K562 (cell line): ENCODE data around the gene CYSRT1. TPM values are rescaled to one million over a fixed set of nuclear protein-coding genes. Genes with fewer than 3 reads are reported as not detected.

Experiments
- ADNP ChIP-seq: fragments of 200-800 bp; sonication (Bioruptor generic); IDR thresholded peaks from 2 replicates; pipeline ENCODE4 v1.6.1; 2016; ENCODE audit warnings: missing genetic modification characterization, missing compliant biosample characterization
- BRD9 ChIP-seq: fragments of 450-650 bp; IDR thresholded peaks from 2 replicates; pipeline ENCODE4 v1.6.1; 2018; ENCODE audit warnings: low read depth; ENCODE audit not compliant: partially characterized antibody
- CCAR2 ChIP-seq: fragments of 200-400 bp; formaldehyde crosslinking; IDR thresholded peaks from 2 replicates; pipeline ENCODE4 v1.6.1; 2017; ENCODE audit warnings: mild to moderate bottlenecking, low read depth, low read length
- CHCHD3 ChIP-seq: fragments of 250-450 bp; sonication (Bioruptor Pico); IDR thresholded peaks from 2 replicates; pipeline ENCODE4 v2.1.2; 2022; ENCODE audit warnings: mild to moderate bottlenecking
- CREB1 ChIP-seq, 2 experiments: sonication (generic) in 1 of 2; formaldehyde crosslinking in 1 of 2; IDR thresholded peaks; 2 replicates each; pipeline versions ENCODE4 v1.6.1 to v1.8.0; 2012 to 2022; ENCODE audit warnings: inconsistent platforms in 1 of 2, mild to moderate bottlenecking in 1 of 2, missing genetic modification reagents in 1 of 2, moderate library complexity in 1 of 2
- CXXC5 ChIP-seq: fragments of 250-450 bp; sonication (Bioruptor Pico); IDR thresholded peaks from 2 replicates; pipeline ENCODE4 v1.8.0; 2022; ENCODE audit warnings: inconsistent platforms, mild to moderate bottlenecking, moderate library complexity
- DIDO1 ChIP-seq: fragments of 450-650 bp; IDR thresholded peaks from 2 replicates; pipeline ENCODE4 v1.6.1; 2016; ENCODE audit warnings: low read depth, missing biosample characterization, missing genetic modification characterization
- EHMT2 ChIP-seq: fragments of 450-650 bp; IDR thresholded peaks from 2 replicates; pipeline ENCODE4 v1.6.1; 2018; ENCODE audit warnings: antibody characterized with exemption
- ERF ChIP-seq: fragments of 450-650 bp; formaldehyde crosslinking; IDR thresholded peaks from 2 replicates; pipeline ENCODE4 v1.4.0; 2020; ENCODE audit warnings: mild to moderate bottlenecking, mixed read lengths
- ESRRA ChIP-seq: fragments of 450-650 bp; IDR thresholded peaks from 2 replicates; pipeline ENCODE4 v1.6.1; 2014; ENCODE audit warnings: low read depth, mild to moderate bottlenecking, moderate library complexity, borderline replicate concordance
- ETV6 ChIP-seq, 3 experiments: fragments of 150-350 bp in 1 of 3; sonication (generic) in 1 of 3; formaldehyde crosslinking in 1 of 3; IDR thresholded peaks; 2 replicates each; pipeline versions ENCODE4 v1.6.1 to v1.8.0; 2014 to 2022; ENCODE audit warnings: borderline replicate concordance in 2 of 3, low read depth in 2 of 3, antibody characterized with exemption in 1 of 3, low read length in 1 of 3, mild to moderate bottlenecking in 1 of 3, missing genetic modification reagents in 1 of 3
- FIP1L1 ChIP-seq: fragments of 200-400 bp; formaldehyde crosslinking; IDR thresholded peaks from 2 replicates; pipeline ENCODE4 v1.6.1; 2018; ENCODE audit warnings: mild to moderate bottlenecking, low read depth, low read length; ENCODE audit not compliant: poor library complexity, severe bottlenecking
- FOXM1 ChIP-seq, 2 experiments: fragments of 450-650 bp in 1 of 2; sonication (generic) in 1 of 2; formaldehyde crosslinking in 1 of 2; IDR thresholded peaks; 2 replicates each; pipeline versions ENCODE4 v1.6.1 to v1.9.0; 2017 to 2022; ENCODE audit warnings: low read depth in 2 of 2, mild to moderate bottlenecking in 2 of 2, missing genetic modification reagents in 1 of 2, moderate library complexity in 1 of 2
- GTF2E2 ChIP-seq: fragments of 200-800 bp; sonication (Bioruptor generic); IDR thresholded peaks from 2 replicates; pipeline ENCODE4 v1.6.1; 2016; ENCODE audit warnings: missing genetic modification characterization, missing compliant biosample characterization
- L3MBTL2 ChIP-seq: fragments of 450-650 bp; IDR thresholded peaks from 2 replicates; pipeline ENCODE4 v1.6.1; 2016; ENCODE audit warnings: mild to moderate bottlenecking, moderate library complexity
- LCOR ChIP-seq: sonication (generic); formaldehyde crosslinking; IDR thresholded peaks from 2 replicates; pipeline ENCODE4 v1.8.0; 2022; ENCODE audit warnings: mild to moderate bottlenecking, missing genetic modification reagents
- NFIX ChIP-seq: fragments of 250-450 bp; sonication (Bioruptor Pico); IDR thresholded peaks from 2 replicates; pipeline ENCODE4 v1.4.0; 2020; ENCODE audit warnings: low read depth, mild to moderate bottlenecking, moderate library complexity
- NR2C2 ChIP-seq, 2 experiments: fragments of 200-800 bp in 1 of 2; sonication (Bioruptor generic) in 1 of 2; sonication (generic) in 1 of 2; formaldehyde crosslinking in 1 of 2; IDR thresholded peaks; 2 replicates each; pipeline versions ENCODE4 v1.6.1 to v1.8.0; 2016 to 2022; ENCODE audit warnings: mild to moderate bottlenecking in 1 of 2, missing compliant biosample characterization in 1 of 2, missing genetic modification characterization in 1 of 2, missing genetic modification reagents in 1 of 2
- PHF20 ChIP-seq: fragments of 450-650 bp; IDR thresholded peaks from 2 replicates; pipeline ENCODE4 v1.6.1; 2018; ENCODE audit not compliant: partially characterized antibody
- POLR2A ChIP-seq: fragments of 450-650 bp; conservative IDR thresholded peaks from 2 replicates; pipeline ENCODE4 v1.6.1; 2016
- RFX5 ChIP-seq: IDR thresholded peaks from 2 replicates; pipeline ENCODE4 v1.6.1; 2011; ENCODE audit warnings: low read depth, mild to moderate bottlenecking, improper control_type of control experiment, low read length
- SAFB ChIP-seq: fragments of 200-400 bp; formaldehyde crosslinking; IDR thresholded peaks from 2 replicates; pipeline ENCODE4 v1.6.1; 2017; ENCODE audit warnings: low read depth, low read length, borderline replicate concordance
- SIN3B ChIP-seq: fragments of 450-650 bp; IDR thresholded peaks from 2 replicates; pipeline ENCODE4 v1.6.1; 2017; ENCODE audit warnings: low read depth, mild to moderate bottlenecking, moderate library complexity
- SP1 ChIP-seq: sonication (generic); formaldehyde crosslinking; IDR thresholded peaks from 2 replicates; pipeline ENCODE4 v1.8.1; 2022; ENCODE audit warnings: mild to moderate bottlenecking, missing genetic modification reagents
- TEAD1 ChIP-seq, 2 experiments: fragments of 450-650 bp in 1 of 2; sonication (generic) in 1 of 2; formaldehyde crosslinking; IDR thresholded peaks; 2 replicates each; pipeline versions ENCODE4 v1.4.0 to v1.8.0; 2020 to 2022; ENCODE audit warnings: mild to moderate bottlenecking in 2 of 2, missing genetic modification reagents in 1 of 2
- XRCC4 ChIP-seq: IDR thresholded peaks from one replicate; pipeline ENCODE4 v1.6.1; 2011; ENCODE audit not compliant: insufficient read depth, insufficient read length; ENCODE audit errors: extremely low read depth
- ZFPM2 ChIP-seq: fragments of 250-450 bp; sonication (Bioruptor Pico); IDR thresholded peaks from 2 replicates; pipeline ENCODE4 v1.5.1; 2022; ENCODE audit warnings: mild to moderate bottlenecking
- polyA plus RNA-seq, 8 experiments: library from polyadenylated mRNA; depleted of rRNA in 4 of 8; stranded (reverse) in 5 of 8; unstranded in 3 of 8; fragments of >200 nt; fragmentation: Nextera tagmentation in 2 of 8; fragmentation: Illumina TruSeq in 1 of 8; extraction: Ambion mirVana in 2 of 8; extraction: Trizol in 1 of 8; gene quantifications; 2 replicates each; pipeline versions ENCODE4 v1.2.1 to v1.2.3, GENCODE V29; 2011 to 2014; ENCODE audit warnings: inconsistent platforms in 1 of 8, missing spikeins in 1 of 8
- total RNA-seq, 7 experiments: library from RNA; depleted of rRNA in 6 of 7; stranded (reverse); fragments of >200 nt in 6 of 7; fragmentation: Illumina TruSeq in 2 of 7; extraction: Trizol in 2 of 7; gene quantifications; 2 replicates each; pipeline versions ENCODE4 v1.2.1 to v1.2.3, GENCODE V29; 2011 to 2021; ENCODE audit warnings: low replicate concordance in 1 of 7
- TF ChIP-seq, protein P1 (sequence below): sonication (generic); formaldehyde crosslinking; IDR thresholded peaks from 2 replicates; pipeline ENCODE4 v1.8.0; 2022; ENCODE audit warnings: mild to moderate bottlenecking, missing genetic modification reagents

The CYSRT1 gene
- total and polyA plus RNA-seq, 9 of the 15 experiments (the other 6 are each of a cell fraction or from before 2014, with no cell fraction given) = 0.04 to 1.4 (median 0.42) TPM; not detected in 3

DNA sequence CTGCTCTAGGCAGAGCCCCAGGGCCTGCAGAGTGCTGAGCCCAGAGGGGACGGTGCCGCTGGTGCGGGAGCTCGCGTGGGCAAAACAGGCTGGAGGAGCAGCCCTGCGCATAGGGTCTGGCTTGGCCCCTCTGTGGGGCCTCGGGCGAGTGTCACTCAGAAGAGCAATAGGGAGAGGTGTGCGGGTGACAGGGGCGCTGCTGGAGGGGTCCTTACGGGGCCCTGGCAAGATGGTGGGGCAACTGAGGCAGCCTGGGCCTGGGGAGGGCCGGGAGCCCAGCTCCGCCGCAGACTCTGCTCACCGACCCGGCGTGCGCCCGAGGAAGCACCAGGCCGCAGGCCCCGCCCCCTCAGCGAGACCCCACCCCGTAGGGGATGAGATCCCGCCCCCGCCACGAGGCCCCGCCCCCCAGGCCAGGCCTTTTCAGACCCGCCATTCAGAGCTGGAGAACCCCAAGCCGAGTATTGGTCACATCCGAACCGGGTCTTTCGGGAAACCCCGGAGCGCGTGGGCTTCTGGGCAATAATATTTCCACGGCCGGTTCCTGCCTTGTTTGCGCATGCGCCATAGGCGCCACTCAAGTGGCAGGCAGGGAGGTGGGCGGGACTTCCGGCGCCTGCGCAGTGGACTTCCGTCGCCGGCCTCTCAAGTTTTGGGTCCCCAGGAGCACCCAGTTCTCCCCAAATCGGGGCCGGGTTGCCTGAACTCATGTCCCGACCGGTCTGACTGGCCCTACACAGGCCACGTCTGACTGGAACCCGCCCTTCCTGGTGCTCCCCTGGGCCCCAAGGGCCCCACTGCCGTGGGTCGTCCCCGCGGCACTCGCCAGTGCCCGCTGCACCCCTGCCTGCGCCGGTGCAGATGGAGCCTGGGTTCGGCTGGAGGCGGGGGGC is 1.6 kb upstream of the CYSRT1 start (continued):
- TF ChIP-seq CREB1 (IDR thresholded peaks at IDR 0.05) (no peak; the same call in 1 of the 2 replicates), CREB1 (CRISPR knock-in tag; IDR thresholded peaks at IDR 0.05) (peak; percentile 14; the same call in 1 of the 2 replicates), SP1 (CRISPR knock-in tag) (peak; percentile 65), NR2C2 (CRISPR knock-in tag; IDR thresholded peaks at IDR 0.05) (no peak), NR2C2 (tag; IDR thresholded peaks at IDR 0.05) (peak; percentile 42; the same call in 1 of the 2 replicates), ADNP (tag) (no peak), FOXM1 (IDR thresholded peaks at IDR 0.05; ENCODE audit: low read depth) (no peak), FOXM1 (CRISPR knock-in tag; IDR thresholded peaks at IDR 0.05; ENCODE audit: low read depth) (no peak), ETV6 (IDR thresholded peaks at IDR 0.05; ENCODE audit: borderline replicate concordance in 1 of 2, low read depth in 2 of 2, low read length in 1 of 2) (peak in 1 of 2 experiments; percentile 17; a peak in 1 of 4 replicates), ETV6 (CRISPR knock-in tag; IDR thresholded peaks at IDR 0.05; ENCODE audit: borderline replicate concordance) (no peak), POLR2A (peak; percentile 89), XRCC4 (no peak), DIDO1 (tag) (peak; percentile 15; the same call in 1 of the 2 replicates), BRD9 (no peak), CXXC5 (CRISPR knock-in tag) (peak; percentile 70), RFX5 (0 out of 2 replicates have a peak, but pooled peaks have one; percentile 59), EHMT2 (no peak), CHCHD3 (no peak), LCOR (peak; percentile 47; the same call in 1 of the 2 replicates), NFIX (no peak), PHF20 (peak; percentile 78), SIN3B (peak; percentile 81), ERF (CRISPR knock-in tag) (0 out of 2 replicates have a peak, but pooled peaks have one; percentile 65), CCAR2 (no peak), SAFB (peak; percentile 38; the same call in 1 of the 2 replicates), FIP1L1 (peak; percentile 54), TEAD1 (CRISPR knock-in tag; IDR thresholded peaks at IDR 0.05) (0 out of 4 replicates have a peak, but pooled peaks of 1 of the 2 experiments have one; percentile 12), ZFPM2 (CRISPR knock-in tag) (0 out of 2 replicates have a peak, but pooled peaks have one; percentile 31), GTF2E2 (tag) (peak; percentile 75; the same call in 1 of the 2 replicates), L3MBTL2 (peak; percentile 20; the same call in 1 of the 2 replicates), ESRRA (no peak; the same call in 1 of the 2 replicates)
- TF ChIP-seq, protein P1, sequence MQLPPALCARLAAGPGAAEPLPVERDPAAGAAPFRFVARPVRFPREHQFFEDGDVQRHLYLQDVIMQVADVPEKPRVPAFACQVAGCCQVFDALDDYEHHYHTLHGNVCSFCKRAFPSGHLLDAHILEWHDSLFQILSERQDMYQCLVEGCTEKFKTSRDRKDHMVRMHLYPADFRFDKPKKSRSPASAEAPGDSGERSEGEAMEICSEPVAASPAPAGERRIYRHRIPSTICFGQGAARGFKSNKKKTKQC (CRISPR knock-in tag) = peak; percentile 72; the same call in 1 of the 2 replicates
